ENCODE measurements around the gene MKRN2.
"Not testable (repeated sequence)": the region's sequence is repeated elsewhere in the genome, so short reads cannot be mapped to it uniquely, and the experiment has no call there.

GRCh38 chr3:12543497-12543896, 13.4 kb upstream of the MKRN2 start:
- TF ChIP-seq CTCF (IDR thresholded peaks at IDR 0.05); NR3C1 (CRISPR knock-in tag; conservative IDR thresholded peaks at IDR 0.05; ENCODE audit: low read depth); ATF6 (CRISPR knock-in tag; IDR thresholded peaks at IDR 0.05); ATF2 (CRISPR knock-in tag; IDR thresholded peaks at IDR 0.05; ENCODE audit: borderline replicate concordance, low read depth); USF2 (CRISPR knock-in tag; IDR thresholded peaks at IDR 0.05): not testable (repeated sequence)

Data from WTC11 (cell line).